HEK293 (cell line): ENCODE measurements around the gene ZNF408.
A peak's percentile ranks its signal among the peaks of the same experiment; 100 is the strongest.

Experiments used
- BCL11A ChIP-seq: fragments of 450-650 bp; formaldehyde crosslinking; IDR thresholded peaks from 2 replicates; pipeline ENCODE4 v1.5.1; 2016; ENCODE audit warnings: low read depth, missing biosample characterization, missing genetic modification characterization
- BCL11B ChIP-seq: fragments of 450-650 bp; formaldehyde crosslinking; IDR thresholded peaks from 2 replicates; pipeline ENCODE4 v1.5.1; 2016; ENCODE audit warnings: low read depth, missing biosample characterization, missing genetic modification characterization
- GLIS2 ChIP-seq: fragments of 450-650 bp; formaldehyde crosslinking; IDR thresholded peaks from 2 replicates; pipeline ENCODE4 v1.5.1; 2016; ENCODE audit warnings: missing biosample characterization, missing genetic modification characterization
- KLF10 ChIP-seq: fragments of 450-650 bp; IDR thresholded peaks from 2 replicates; pipeline ENCODE4 v1.5.1; 2018; ENCODE audit warnings: missing biosample characterization, mild to moderate bottlenecking, missing genetic modification characterization
- OSR2 ChIP-seq: fragments of 450-650 bp; formaldehyde crosslinking; IDR thresholded peaks from 2 replicates; pipeline ENCODE4 v1.5.1; 2016; ENCODE audit warnings: missing biosample characterization, missing genetic modification characterization
- SCRT1 ChIP-seq: fragments of 450-650 bp; formaldehyde crosslinking; IDR thresholded peaks from 2 replicates; pipeline ENCODE4 v1.5.1; 2016; ENCODE audit warnings: missing biosample characterization, missing genetic modification characterization, borderline replicate concordance
- TRIM28 ChIP-seq: IDR thresholded peaks from 2 replicates; pipeline ENCODE4 v1.6.1; 2011; ENCODE audit warnings: low read length, control low read depth, borderline replicate concordance
- YY2 ChIP-seq: fragments of 450-650 bp; formaldehyde crosslinking; IDR thresholded peaks from 2 replicates; pipeline ENCODE4 v1.5.1; 2016; ENCODE audit warnings: missing biosample characterization, missing genetic modification characterization
- ZBTB48 ChIP-seq: fragments of 450-650 bp; formaldehyde crosslinking; IDR thresholded peaks from 2 replicates; pipeline ENCODE4 v1.5.1; 2016; ENCODE audit warnings: missing biosample characterization, missing genetic modification characterization
- ZEB2 ChIP-seq: fragments of 450-650 bp; formaldehyde crosslinking; IDR thresholded peaks from 2 replicates; pipeline ENCODE4 v1.5.1; 2016; ENCODE audit warnings: missing biosample characterization, missing genetic modification characterization
- ZNF239 ChIP-seq: fragments of 450-650 bp; formaldehyde crosslinking; IDR thresholded peaks from 2 replicates; pipeline ENCODE4 v1.5.1; 2016; ENCODE audit warnings: missing biosample characterization, missing genetic modification characterization
- ZNF274 ChIP-seq, 2 experiments: fragments of 200-500 bp in 1 of 2; fragments of 450-650 bp in 1 of 2; sonication (Bioruptor generic) in 1 of 2; formaldehyde crosslinking in 1 of 2; IDR thresholded peaks; 2 replicates each; pipeline versions ENCODE4 v1.5.1 to v1.6.1; 2014 to 2016; ENCODE audit warnings: borderline replicate concordance in 1 of 2, inconsistent platforms in 1 of 2, low read length in 1 of 2, missing biosample characterization in 1 of 2, missing genetic modification characterization in 1 of 2
- ZNF280C ChIP-seq: fragments of 450-650 bp; formaldehyde crosslinking; IDR thresholded peaks from 2 replicates; pipeline ENCODE4 v1.5.1; 2016; ENCODE audit warnings: missing biosample characterization, missing genetic modification characterization
- ZNF302 ChIP-seq: fragments of 450-650 bp; formaldehyde crosslinking; IDR thresholded peaks from 2 replicates; pipeline ENCODE4 v1.5.1; 2016; ENCODE audit warnings: missing biosample characterization, missing genetic modification characterization, low read depth
- ZNF324 ChIP-seq: fragments of 450-650 bp; formaldehyde crosslinking; IDR thresholded peaks from 2 replicates; pipeline ENCODE4 v1.5.1; 2016; ENCODE audit warnings: missing biosample characterization, missing genetic modification characterization
- ZNF350 ChIP-seq: fragments of 450-650 bp; formaldehyde crosslinking; IDR thresholded peaks from 2 replicates; pipeline ENCODE4 v1.5.0; 2017; ENCODE audit warnings: missing biosample characterization, mild to moderate bottlenecking, missing genetic modification characterization
- ZNF366 ChIP-seq: fragments of 450-650 bp; formaldehyde crosslinking; conservative IDR thresholded peaks from 2 replicates; pipeline ENCODE4 v1.5.1; 2016; ENCODE audit warnings: missing biosample characterization, missing genetic modification characterization
- ZNF521 ChIP-seq: fragments of 450-650 bp; formaldehyde crosslinking; IDR thresholded peaks from 2 replicates; pipeline ENCODE4 v1.5.1; 2017; ENCODE audit warnings: missing biosample characterization, mild to moderate bottlenecking, missing genetic modification characterization
- ZNF544 ChIP-seq: fragments of 450-650 bp; formaldehyde crosslinking; IDR thresholded peaks from 2 replicates; pipeline ENCODE4 v1.5.0; 2017; ENCODE audit warnings: missing biosample characterization, missing genetic modification characterization
- ZNF624 ChIP-seq: fragments of 450-650 bp; formaldehyde crosslinking; IDR thresholded peaks from 2 replicates; pipeline ENCODE4 v1.5.1; 2017; ENCODE audit warnings: missing biosample characterization, missing genetic modification characterization
- ZNF639 ChIP-seq: fragments of 450-650 bp; formaldehyde crosslinking; IDR thresholded peaks from 2 replicates; pipeline ENCODE4 v1.5.1; 2016; ENCODE audit warnings: missing biosample characterization, missing genetic modification characterization
- ZNF654 ChIP-seq: fragments of 450-650 bp; formaldehyde crosslinking; IDR thresholded peaks from 2 replicates; pipeline ENCODE4 v1.5.1; 2016; ENCODE audit warnings: low read depth, missing biosample characterization, missing genetic modification characterization
- ZNF660 ChIP-seq: fragments of 450-650 bp; IDR thresholded peaks from 2 replicates; pipeline ENCODE4 v1.5.1; 2018; ENCODE audit warnings: missing biosample characterization, mild to moderate bottlenecking, missing genetic modification characterization
- ZNF670 ChIP-seq: fragments of 450-650 bp; formaldehyde crosslinking; IDR thresholded peaks from 2 replicates; pipeline ENCODE4 v1.5.1; 2016; ENCODE audit warnings: missing biosample characterization, missing genetic modification characterization, low read depth
- ZNF701 ChIP-seq: fragments of 450-650 bp; formaldehyde crosslinking; IDR thresholded peaks from 2 replicates; pipeline ENCODE4 v1.5.1; 2016; ENCODE audit warnings: missing biosample characterization, missing genetic modification characterization
- ZNF707 ChIP-seq: fragments of 450-650 bp; formaldehyde crosslinking; IDR thresholded peaks from 2 replicates; pipeline ENCODE4 v1.5.1; 2016; ENCODE audit warnings: missing biosample characterization, missing genetic modification characterization
- ZNF768 ChIP-seq: fragments of 450-650 bp; formaldehyde crosslinking; IDR thresholded peaks from 2 replicates; pipeline ENCODE4 v1.5.1; 2018; ENCODE audit warnings: missing biosample characterization, mild to moderate bottlenecking, missing genetic modification characterization
- ZSCAN18 ChIP-seq: fragments of 450-650 bp; formaldehyde crosslinking; IDR thresholded peaks from 2 replicates; pipeline ENCODE4 v1.5.1; 2016; ENCODE audit warnings: missing biosample characterization, missing genetic modification characterization
- TF ChIP-seq, protein P1 (sequence below): fragments of 450-650 bp; formaldehyde crosslinking; IDR thresholded peaks from 2 replicates; pipeline ENCODE4 v1.5.1; 2017; ENCODE audit warnings: missing biosample characterization, missing genetic modification characterization
- TF ChIP-seq, protein P2 (sequence below): fragments of 450-650 bp; formaldehyde crosslinking; IDR thresholded peaks from 2 replicates; pipeline ENCODE4 v1.5.1; 2016; ENCODE audit warnings: missing biosample characterization, missing genetic modification characterization
- TF ChIP-seq, protein P3 (sequence below): fragments of 450-650 bp; formaldehyde crosslinking; IDR thresholded peaks from 2 replicates; pipeline ENCODE4 v1.5.1; 2016; ENCODE audit warnings: missing biosample characterization, missing genetic modification characterization

The ZNF408 gene

GRCh38 chr11:46700241-46701077 lies at the start of gene ZNF408, which contains the start of gene ARHGAP1 (continued):
- TF ChIP-seq ZNF280C (tag by site-specific recombination) = no peak
- TF ChIP-seq ZNF239 (tag by site-specific recombination) = no peak
- 0 out of 2 replicates have a peak, but pooled peaks have one; percentile 13 for TF ChIP-seq OSR2 (tag by site-specific recombination)
- TF ChIP-seq ZNF701 (tag by site-specific recombination) = no peak
- peak; percentile 98 for TF ChIP-seq KLF10
- TF ChIP-seq, protein P1, sequence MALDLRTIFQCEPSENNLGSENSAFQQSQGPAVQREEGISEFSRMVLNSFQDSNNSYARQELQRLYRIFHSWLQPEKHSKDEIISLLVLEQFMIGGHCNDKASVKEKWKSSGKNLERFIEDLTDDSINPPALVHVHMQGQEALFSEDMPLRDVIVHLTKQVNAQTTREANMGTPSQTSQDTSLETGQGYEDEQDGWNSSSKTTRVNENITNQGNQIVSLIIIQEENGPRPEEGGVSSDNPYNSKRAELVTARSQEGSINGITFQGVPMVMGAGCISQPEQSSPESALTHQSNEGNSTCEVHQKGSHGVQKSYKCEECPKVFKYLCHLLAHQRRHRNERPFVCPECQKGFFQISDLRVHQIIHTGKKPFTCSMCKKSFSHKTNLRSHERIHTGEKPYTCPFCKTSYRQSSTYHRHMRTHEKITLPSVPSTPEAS = peak; percentile 69
- peak; percentile 56 for TF ChIP-seq ZNF366 (tag by site-specific recombination)
- TF ChIP-seq ZSCAN18 (tag by site-specific recombination) = peak; percentile 67; the same call in 1 of the 2 replicates
- no peak for TF ChIP-seq BCL11B (tag by site-specific recombination)
- TF ChIP-seq ZNF302 = no peak
- TF ChIP-seq ZNF521 (tag by site-specific recombination) = no peak
- TF ChIP-seq, protein P2, sequence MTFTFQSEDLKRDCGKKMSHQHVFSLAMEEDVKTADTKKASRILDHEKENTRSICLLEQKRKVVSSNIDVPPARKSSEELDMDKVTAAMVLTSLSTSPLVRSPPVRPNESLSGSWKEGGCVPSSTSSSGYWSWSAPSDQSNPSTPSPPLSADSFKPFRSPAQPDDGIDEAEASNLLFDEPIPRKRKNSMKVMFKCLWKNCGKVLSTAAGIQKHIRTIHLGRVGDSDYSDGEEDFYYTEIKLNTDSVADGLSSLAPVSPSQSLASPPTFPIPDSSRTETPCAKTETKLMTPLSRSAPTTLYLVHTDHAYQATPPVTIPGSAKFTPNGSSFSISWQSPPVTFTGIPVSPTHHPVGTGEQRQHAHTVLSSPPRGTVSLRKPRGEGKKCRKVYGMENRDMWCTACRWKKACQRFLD (tag by site-specific recombination) = no peak
- TF ChIP-seq BCL11A = no peak
- TF ChIP-seq TRIM28 = peak; percentile 97
- no peak for TF ChIP-seq ZNF350 (tag by site-specific recombination)
- no peak for TF ChIP-seq ZNF768 (tag by site-specific recombination)
- TF ChIP-seq, protein P3, sequence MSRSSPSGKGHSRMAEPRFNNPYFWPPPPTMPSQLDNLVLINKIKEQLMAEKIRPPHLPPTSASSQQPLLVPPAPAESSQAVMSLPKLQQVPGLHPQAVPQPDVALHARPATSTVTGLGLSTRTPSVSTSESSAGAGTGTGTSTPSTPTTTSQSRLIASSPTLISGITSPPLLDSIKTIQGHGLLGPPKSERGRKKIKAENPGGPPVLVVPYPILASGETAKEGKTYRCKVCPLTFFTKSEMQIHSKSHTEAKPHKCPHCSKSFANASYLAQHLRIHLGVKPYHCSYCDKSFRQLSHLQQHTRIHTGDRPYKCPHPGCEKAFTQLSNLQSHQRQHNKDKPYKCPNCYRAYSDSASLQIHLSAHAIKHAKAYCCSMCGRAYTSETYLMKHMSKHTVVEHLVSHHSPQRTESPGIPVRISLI (tag by site-specific recombination) = peak; percentile 94
- TF ChIP-seq ZNF707 (tag by site-specific recombination) = no peak
- TF ChIP-seq ZBTB48 (tag by site-specific recombination) = peak; percentile 71; the same call in 1 of the 2 replicates
- peak; percentile 2; the same call in 1 of the 2 replicates for TF ChIP-seq ZNF654
- TF ChIP-seq GLIS2 (tag by site-specific recombination) = peak; percentile 69
- TF ChIP-seq ZNF274 (IDR thresholded peaks at IDR 0.05; ENCODE audit: low read length) = no peak
- no peak for TF ChIP-seq ZNF274 (tag by site-specific recombination; IDR thresholded peaks at IDR 0.05; ENCODE audit: borderline replicate concordance)
- peak; percentile 94 for TF ChIP-seq ZNF660 (tag by site-specific recombination)
- TF ChIP-seq ZNF639 (tag by site-specific recombination) = peak; percentile 99
- 0 out of 2 replicates have a peak, but pooled peaks have one; percentile 10 for TF ChIP-seq SCRT1 (tag by site-specific recombination)
- no peak for TF ChIP-seq ZNF624 (tag by site-specific recombination)
- no peak for TF ChIP-seq ZNF670
- TF ChIP-seq ZNF544 (tag by site-specific recombination) = no peak
- peak; percentile 91 for TF ChIP-seq YY2 (tag by site-specific recombination)
- peak; percentile 99 for TF ChIP-seq ZNF324 (tag by site-specific recombination)
- peak; percentile 70; the same call in 1 of the 2 replicates for TF ChIP-seq ZEB2 (tag by site-specific recombination)
